Endodermal cell (in vitro differentiated cells): ENCODE measurements around the gene MYL11. TPM values are rescaled to one million over a fixed set of nuclear protein-coding genes. Genes with fewer than 3 reads are reported as not detected.

Source experiments
- DNase-seq: peaks from one replicate; pipeline ENCODE4 v3.0.0-alpha.2; 2017
- H3K27ac ChIP-seq: 2 replicates; pipeline ENCODE4 v1.5.1; 2013; ENCODE audit warnings: mild to moderate bottlenecking, low read depth, low read length, moderate library complexity
- H3K27me3 ChIP-seq: 2 replicates; pipeline ENCODE4 v1.6.1; 2013; ENCODE audit warnings: mild to moderate bottlenecking, low read length, moderate library complexity; ENCODE audit not compliant: insufficient read depth, control insufficient read depth, poor library complexity, severe bottlenecking
- H3K36me3 ChIP-seq: 2 replicates; pipeline ENCODE4 v1.7.0; 2013; ENCODE audit warnings: mild to moderate bottlenecking, low read length, moderate library complexity; ENCODE audit not compliant: control insufficient read depth, insufficient read depth
- H3K4me1 ChIP-seq: one replicate; pipeline ENCODE4 v1.7.0; 2013; ENCODE audit warnings: low read length; ENCODE audit not compliant: control insufficient read depth, insufficient read depth
- H3K4me3 ChIP-seq: 2 replicates; pipeline ENCODE4 v1.5.1; 2013; ENCODE audit warnings: mild to moderate bottlenecking, low read length, moderate library complexity
- H3K9ac ChIP-seq: 2 replicates; pipeline ENCODE4 v1.6.1; 2013; ENCODE audit warnings: mild to moderate bottlenecking, low read length, moderate library complexity; ENCODE audit not compliant: poor library complexity, severe bottlenecking; ENCODE audit errors: extremely low read depth
- H3K9me3 ChIP-seq: 2 replicates; pipeline ENCODE4 v1.6.1; 2013; ENCODE audit warnings: mild to moderate bottlenecking, low read length, moderate library complexity; ENCODE audit not compliant: control insufficient read depth
- H3K27ac Mint-ChIP-seq: 2 replicates; pipeline ENCODE4 v1.8.0; 2020; ENCODE audit warnings: mixed read lengths
- H3K27me3 Mint-ChIP-seq: 2 replicates; pipeline ENCODE4 v1.8.0; 2021; ENCODE audit warnings: mild to moderate bottlenecking, mixed read lengths; ENCODE audit not compliant: insufficient read depth
- H3K36me3 Mint-ChIP-seq: 2 replicates; pipeline ENCODE4 v1.8.0; 2020; ENCODE audit warnings: low read depth, mixed read lengths
- H3K4me1 Mint-ChIP-seq: 2 replicates; pipeline ENCODE4 v1.8.0; 2020; ENCODE audit warnings: mixed read lengths
- H3K4me3 Mint-ChIP-seq: 2 replicates; pipeline ENCODE4 v1.8.0; 2020; ENCODE audit warnings: mild to moderate bottlenecking, moderate library complexity, mixed read lengths
- H3K9me3 Mint-ChIP-seq: 2 replicates; pipeline ENCODE4 v1.8.0; 2020; ENCODE audit warnings: mild to moderate bottlenecking, mixed read lengths
- CTCF ChIP-seq: fragments of 200-600 bp; sonication (generic); conservative IDR thresholded peaks from 2 replicates; pipeline ENCODE4 v1.5.0; 2021; ENCODE audit warnings: antibody characterized with exemption, mild to moderate bottlenecking
- WGBS, 2 experiments: methylation state at CpG; one replicate each; pipeline versions ENCODE4 v1.1.5 to v1.1.7; 2013; ENCODE audit warnings: missing lambda C conversion rate in 2 of 2, mixed read lengths in 1 of 2; ENCODE audit not compliant: insufficient coverage in 1 of 2, insufficient read length in 1 of 2; 5-methylcytosine and 5-hydroxymethylcytosine counted together
- total RNA-seq, 2 donors: library from RNA; stranded (reverse); fragmentation: NEBNext Ultra II Directional in 1 of 2; extraction: Animal tissue kit (Norgen Biotek cat#: 25700) in 1 of 2; gene quantifications; 2 replicates in 1 of 2; 3 replicates in 1 of 2; pipeline ENCODE4 v1.2.1, GENCODE V29; 2021

MYL11 gene
- total RNA-seq, 2 donors from 2014 or later: 1.2 TPM; not detected in 1

GRCh38 chr16:30352488-30353401 is 21.9 kb upstream of the MYL11 start:
- no peaks in the 10 kb centered on the region for H3K9me3 Mint-ChIP-seq
- peaks cover 9% of the 10 kb centered on the region for H3K4me1 ChIP-seq
- no peaks in the 10 kb centered on the region for H3K9me3 ChIP-seq
- peak overlapping the region; percentile 55 for H3K27ac Mint-ChIP-seq
- no peaks in the 10 kb centered on the region for H3K27me3 Mint-ChIP-seq
- no peak overlapping the region for H3K4me3 ChIP-seq
- H3K27ac ChIP-seq: no peak overlapping the region
- peaks cover 56% of the 10 kb centered on the region for H3K36me3 ChIP-seq
- peak overlapping the region; percentile 96 for H3K4me3 Mint-ChIP-seq
- peaks cover 14% of the 10 kb centered on the region for H3K4me1 Mint-ChIP-seq
- TF ChIP-seq CTCF: peak; percentile 67
- peaks cover 43% of the 10 kb centered on the region for H3K36me3 Mint-ChIP-seq
- no peak overlapping the region for H3K9ac ChIP-seq
- 92 to 95% methylated on average over 5 to 11 of the region's 14 CpGs for WGBS, 2 experiments
- DNase-seq: peak; percentile 68
- H3K27me3 ChIP-seq: no peaks in the 10 kb centered on the region

- Histone ChIP-seq H3K9me3 (no peaks in the 10 kb centered on the region), H3K4me1 (peaks cover 9% of the 10 kb centered on the region), H3K9ac (peak overlapping the region; percentile 96), H3K27ac (no peak overlapping the region), H3K27me3 (no peaks in the 10 kb centered on the region), H3K36me3 (peaks cover 56% of the 10 kb centered on the region), H3K4me3 (peak overlapping the region; percentile 93)
- no peak for DNase-seq
- no peaks in the 10 kb centered on the region for H3K27me3 Mint-ChIP-seq
- peak overlapping the region; percentile 96 for H3K4me3 Mint-ChIP-seq
- peaks cover 14% of the 10 kb centered on the region for H3K4me1 Mint-ChIP-seq
- H3K9me3 Mint-ChIP-seq: no peaks in the 10 kb centered on the region
- peaks cover 43% of the 10 kb centered on the region for H3K36me3 Mint-ChIP-seq
- no peak for TF ChIP-seq CTCF
- H3K27ac Mint-ChIP-seq: peak overlapping the region; percentile 99
- 94 to 98% methylated on average over 13 to 23 of the region's 23 CpGs for WGBS, 2 experiments
Observed at GRCh38 chr16:30353438-30354129, 21.0 kb upstream of the MYL11 start.

GRCh38 chr16:30354423-30355143 is 20.0 kb upstream of the MYL11 start:
- Mint-ChIP-seq H3K36me3 (peaks cover 43% of the 10 kb centered on the region), H3K4me3 (peak overlapping the region; percentile 96), H3K27ac (peak overlapping the region; percentile 99), H3K9me3 (no peaks in the 10 kb centered on the region), H3K4me1 (peaks cover 14% of the 10 kb centered on the region), H3K27me3 (no peaks in the 10 kb centered on the region)
- Histone ChIP-seq H3K4me1 (peaks cover 9% of the 10 kb centered on the region), H3K9me3 (no peaks in the 10 kb centered on the region), H3K27me3 (no peaks in the 10 kb centered on the region), H3K4me3 (peak overlapping the region; percentile 93), H3K9ac (peak overlapping the region; percentile 96), H3K36me3 (peaks cover 60% of the 10 kb centered on the region), H3K27ac (peak overlapping the region; percentile 85)
- DNase-seq: no peak
- WGBS, 2 experiments: 3 to 11% methylated on average over 14 to 36 of the region's 36 CpGs
- no peak for TF ChIP-seq CTCF
